ENCODE results near the gene SIGLEC14.

- TF ChIP-seq, protein P1, sequence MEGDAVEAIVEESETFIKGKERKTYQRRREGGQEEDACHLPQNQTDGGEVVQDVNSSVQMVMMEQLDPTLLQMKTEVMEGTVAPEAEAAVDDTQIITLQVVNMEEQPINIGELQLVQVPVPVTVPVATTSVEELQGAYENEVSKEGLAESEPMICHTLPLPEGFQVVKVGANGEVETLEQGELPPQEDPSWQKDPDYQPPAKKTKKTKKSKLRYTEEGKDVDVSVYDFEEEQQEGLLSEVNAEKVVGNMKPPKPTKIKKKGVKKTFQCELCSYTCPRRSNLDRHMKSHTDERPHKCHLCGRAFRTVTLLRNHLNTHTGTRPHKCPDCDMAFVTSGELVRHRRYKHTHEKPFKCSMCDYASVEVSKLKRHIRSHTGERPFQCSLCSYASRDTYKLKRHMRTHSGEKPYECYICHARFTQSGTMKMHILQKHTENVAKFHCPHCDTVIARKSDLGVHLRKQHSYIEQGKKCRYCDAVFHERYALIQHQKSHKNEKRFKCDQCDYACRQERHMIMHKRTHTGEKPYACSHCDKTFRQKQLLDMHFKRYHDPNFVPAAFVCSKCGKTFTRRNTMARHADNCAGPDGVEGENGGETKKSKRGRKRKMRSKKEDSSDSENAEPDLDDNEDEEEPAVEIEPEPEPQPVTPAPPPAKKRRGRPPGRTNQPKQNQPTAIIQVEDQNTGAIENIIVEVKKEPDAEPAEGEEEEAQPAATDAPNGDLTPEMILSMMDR (IDR thresholded peaks at IDR 0.05), result no peak
- TF ChIP-seq, protein P2, sequence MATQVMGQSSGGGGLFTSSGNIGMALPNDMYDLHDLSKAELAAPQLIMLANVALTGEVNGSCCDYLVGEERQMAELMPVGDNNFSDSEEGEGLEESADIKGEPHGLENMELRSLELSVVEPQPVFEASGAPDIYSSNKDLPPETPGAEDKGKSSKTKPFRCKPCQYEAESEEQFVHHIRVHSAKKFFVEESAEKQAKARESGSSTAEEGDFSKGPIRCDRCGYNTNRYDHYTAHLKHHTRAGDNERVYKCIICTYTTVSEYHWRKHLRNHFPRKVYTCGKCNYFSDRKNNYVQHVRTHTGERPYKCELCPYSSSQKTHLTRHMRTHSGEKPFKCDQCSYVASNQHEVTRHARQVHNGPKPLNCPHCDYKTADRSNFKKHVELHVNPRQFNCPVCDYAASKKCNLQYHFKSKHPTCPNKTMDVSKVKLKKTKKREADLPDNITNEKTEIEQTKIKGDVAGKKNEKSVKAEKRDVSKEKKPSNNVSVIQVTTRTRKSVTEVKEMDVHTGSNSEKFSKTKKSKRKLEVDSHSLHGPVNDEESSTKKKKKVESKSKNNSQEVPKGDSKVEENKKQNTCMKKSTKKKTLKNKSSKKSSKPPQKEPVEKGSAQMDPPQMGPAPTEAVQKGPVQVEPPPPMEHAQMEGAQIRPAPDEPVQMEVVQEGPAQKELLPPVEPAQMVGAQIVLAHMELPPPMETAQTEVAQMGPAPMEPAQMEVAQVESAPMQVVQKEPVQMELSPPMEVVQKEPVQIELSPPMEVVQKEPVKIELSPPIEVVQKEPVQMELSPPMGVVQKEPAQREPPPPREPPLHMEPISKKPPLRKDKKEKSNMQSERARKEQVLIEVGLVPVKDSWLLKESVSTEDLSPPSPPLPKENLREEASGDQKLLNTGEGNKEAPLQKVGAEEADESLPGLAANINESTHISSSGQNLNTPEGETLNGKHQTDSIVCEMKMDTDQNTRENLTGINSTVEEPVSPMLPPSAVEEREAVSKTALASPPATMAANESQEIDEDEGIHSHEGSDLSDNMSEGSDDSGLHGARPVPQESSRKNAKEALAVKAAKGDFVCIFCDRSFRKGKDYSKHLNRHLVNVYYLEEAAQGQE (IDR thresholded peaks at IDR 0.05; ENCODE audit: insufficient read depth in 1 of 2, low read depth in 2 of 2, low read length in 1 of 2), result no peak
- TF ChIP-seq POLR2AphosphoS5 (IDR thresholded peaks at IDR 0.05; ENCODE audit: low read depth, low read length), result no peak
These were observed 51.1 kb downstream of the SIGLEC14 start for GRCh38 chr19:51595190-51596175.
